HFF-Myc (cell line): ENCODE data around the gene CDH18.

ENCODE experiments used
- DNase-seq: peaks from one replicate; pipeline ENCODE4 v3.0.0-alpha.2; 2011; ENCODE audit warnings: low read depth; ENCODE audit errors: extremely low read depth
- H3K4me3 ChIP-seq: replicated peaks from 2 replicates; pipeline ENCODE4 v1.5.1; 2011; ENCODE audit warnings: low read depth, mild to moderate bottlenecking, control low read depth, low read length
- TF ChIP-seq, protein P1 (sequence below): IDR thresholded peaks from 2 replicates; pipeline ENCODE4 v1.5.1; 2012; ENCODE audit warnings: mild to moderate bottlenecking, low read depth, low read length, control low read depth; ENCODE audit errors: missing control alignments

The CDH18 gene

DNA sequence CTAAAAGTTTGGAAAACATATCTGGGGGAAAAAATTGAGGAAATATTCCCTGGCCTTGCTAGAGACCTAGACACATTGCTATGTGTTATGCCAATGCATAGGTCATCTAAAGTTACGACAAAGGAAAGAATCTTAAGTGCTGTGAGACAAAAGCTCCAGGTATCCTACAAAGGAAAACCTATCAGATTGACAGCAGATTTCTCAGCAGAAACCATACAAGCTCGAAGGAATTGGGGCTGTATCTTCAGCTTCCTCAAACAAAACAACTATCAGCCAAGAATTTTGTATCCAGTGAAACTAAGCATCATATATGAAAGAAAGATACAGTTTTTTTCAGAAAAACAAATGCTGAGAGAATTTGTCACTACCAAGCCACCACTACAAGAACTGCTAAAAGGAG, 234.4 kb downstream of the CDH18 start:
- DNase-seq: no peak
- no peak overlapping the region for H3K4me3 ChIP-seq
- TF ChIP-seq, protein P1, sequence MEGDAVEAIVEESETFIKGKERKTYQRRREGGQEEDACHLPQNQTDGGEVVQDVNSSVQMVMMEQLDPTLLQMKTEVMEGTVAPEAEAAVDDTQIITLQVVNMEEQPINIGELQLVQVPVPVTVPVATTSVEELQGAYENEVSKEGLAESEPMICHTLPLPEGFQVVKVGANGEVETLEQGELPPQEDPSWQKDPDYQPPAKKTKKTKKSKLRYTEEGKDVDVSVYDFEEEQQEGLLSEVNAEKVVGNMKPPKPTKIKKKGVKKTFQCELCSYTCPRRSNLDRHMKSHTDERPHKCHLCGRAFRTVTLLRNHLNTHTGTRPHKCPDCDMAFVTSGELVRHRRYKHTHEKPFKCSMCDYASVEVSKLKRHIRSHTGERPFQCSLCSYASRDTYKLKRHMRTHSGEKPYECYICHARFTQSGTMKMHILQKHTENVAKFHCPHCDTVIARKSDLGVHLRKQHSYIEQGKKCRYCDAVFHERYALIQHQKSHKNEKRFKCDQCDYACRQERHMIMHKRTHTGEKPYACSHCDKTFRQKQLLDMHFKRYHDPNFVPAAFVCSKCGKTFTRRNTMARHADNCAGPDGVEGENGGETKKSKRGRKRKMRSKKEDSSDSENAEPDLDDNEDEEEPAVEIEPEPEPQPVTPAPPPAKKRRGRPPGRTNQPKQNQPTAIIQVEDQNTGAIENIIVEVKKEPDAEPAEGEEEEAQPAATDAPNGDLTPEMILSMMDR: no peak

DNA sequence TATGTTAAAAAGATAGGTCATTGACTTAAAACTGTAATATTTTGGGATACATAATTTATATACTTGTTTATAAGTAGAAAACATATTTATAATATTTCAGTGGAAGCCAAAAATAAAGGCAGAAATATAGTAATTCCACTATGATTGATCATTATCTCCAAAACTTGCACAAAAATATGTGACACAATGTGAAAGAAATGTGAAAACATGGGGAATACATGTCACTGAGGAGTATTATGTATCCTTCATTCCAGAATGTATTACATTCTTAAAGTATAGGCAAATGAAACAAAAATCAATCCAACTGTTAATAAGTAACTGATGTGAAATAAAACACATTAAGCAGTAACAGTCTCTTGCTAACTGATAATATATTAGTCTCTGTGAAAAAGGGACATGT, 236.7 kb downstream of the CDH18 start:
- TF ChIP-seq, protein P1: no peak
- no peak for DNase-seq
- no peak overlapping the region for H3K4me3 ChIP-seq

DNA sequence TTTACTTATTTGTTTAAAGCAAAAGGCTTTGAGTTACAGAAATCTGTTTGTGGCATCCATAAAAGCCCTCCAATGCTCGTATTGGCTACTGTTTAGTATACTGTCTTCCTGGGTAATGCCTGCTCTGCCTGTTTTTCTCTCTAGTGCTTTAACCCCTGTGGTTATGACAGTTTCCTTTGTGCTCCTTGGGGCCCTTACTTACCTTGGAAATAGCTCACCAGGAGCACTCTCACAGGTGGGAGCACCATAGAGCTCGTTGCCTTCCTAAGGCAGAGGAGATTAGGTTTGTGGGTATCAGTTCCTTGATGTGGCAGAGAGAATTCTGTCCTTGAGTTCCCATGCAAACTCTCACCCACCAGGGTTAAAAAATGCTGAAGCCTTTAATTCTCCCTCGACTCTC, 242.8 kb downstream of the CDH18 start:
- H3K4me3 ChIP-seq: no peak overlapping the region
- TF ChIP-seq, protein P1: no peak
- DNase-seq: no peak

DNA sequence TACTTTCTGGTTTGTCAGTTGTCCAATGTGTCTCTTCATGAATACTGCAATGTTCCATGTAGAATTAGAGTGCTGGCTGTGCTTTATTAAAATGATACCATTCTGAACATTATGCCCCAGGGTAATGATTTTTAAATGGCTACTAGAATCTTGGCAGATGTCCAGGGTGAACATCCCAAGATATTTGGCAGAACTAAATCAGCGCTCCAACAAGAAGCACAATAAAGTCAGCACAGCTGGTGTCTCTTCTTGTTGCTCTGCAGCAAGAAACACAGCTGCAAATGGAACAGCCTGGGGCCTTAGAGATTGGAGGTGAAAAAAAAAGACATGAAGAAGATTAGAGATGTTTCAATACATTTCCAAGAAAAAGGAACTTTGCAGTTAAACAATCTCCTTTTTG, 248.3 kb downstream of the CDH18 start:
- TF ChIP-seq, protein P1: no peak
- no peak for DNase-seq
- H3K4me3 ChIP-seq: no peak overlapping the region

GRCh38 chr5:19734776-19735175, 253.2 kb downstream of the CDH18 start:
- no peak overlapping the region for H3K4me3 ChIP-seq
- DNase-seq: no peak
- TF ChIP-seq, protein P1: no peak

- TF ChIP-seq, protein P1: no peak
- no peak overlapping the region for H3K4me3 ChIP-seq
- DNase-seq: no peak
Observed at GRCh38 chr5:19733612-19734495, 254.1 kb downstream of the CDH18 start.
